ENCODE measurements around the gene RADX. TPM values are rescaled to one million over a fixed set of nuclear protein-coding genes. Genes with fewer than 3 reads are reported as not detected.

The RADX gene
- polyA plus RNA-seq, 3 donors = 0.05 TPM; not detected in 2

GRCh38 chrX:106716004-106716403, 104.2 kb downstream of the RADX start:
- H3K9me3 Mint-ChIP-seq = peaks cover 0 to 2% (median 0%) of the 10 kb centered on the region in 7 donors
- DNase-seq = no peak
- H3K27ac Mint-ChIP-seq = no peak overlapping the region

GRCh38 chrX:106716463-106716862, 104.7 kb downstream of the RADX start:
- H3K4me3 ChIP-seq (replicated peaks in 1 of 3; ENCODE audit: low read depth in 2 of 3, low read length in 3 of 3) = no peak overlapping the region
- no peak overlapping the region for H3K9ac ChIP-seq (ENCODE audit: insufficient read depth, low read length, poor library complexity, severe bottlenecking)
- H3K4me1 ChIP-seq (ENCODE audit: control insufficient read depth in 1 of 2, insufficient read depth in 2 of 2, low read length in 2 of 2) = no peaks in the 10 kb centered on the region
- no peak overlapping the region for H3K4me2 ChIP-seq (replicated peaks; ENCODE audit: extremely low read depth, low read length, poor library complexity, severe bottlenecking)
- DNase-seq = no peak
- Mint-ChIP-seq H3K27me3 (ENCODE audit: low read depth in 3 of 3) (peaks cover 0 to 2% (median 0%) of the 10 kb centered on the region in 3 donors), H3K27ac (no peak overlapping the region), H3K4me1 (no peaks in the 10 kb centered on the region), H3K4me3 (no peak overlapping the region), H3K36me3 (no peaks in the 10 kb centered on the region), H3K9me3 (peaks cover 0 to 2% (median 0%) of the 10 kb centered on the region in 7 donors)
- intact Hi-C loops (cut with micrococcal nuclease) = no loop called here
- H4K20me1 ChIP-seq (ENCODE audit: insufficient read depth, low read length) = no peaks in the 10 kb centered on the region
- TF ChIP-seq CTCF (IDR thresholded peaks at IDR 0.05) = no peak
- no peaks in the 10 kb centered on the region for H3K27me3 ChIP-seq (ENCODE audit: control insufficient read depth in 2 of 2, insufficient read depth in 2 of 2, low read length in 2 of 2)
- no CpG with 5 or more reads among the region's 1 CpG for WGBS (ENCODE audit: insufficient coverage)
- H3K36me3 ChIP-seq (replicated peaks in 1 of 2; ENCODE audit: control insufficient read depth in 1 of 2, insufficient read depth in 2 of 2, low read length in 2 of 2) = no peaks in the 10 kb centered on the region
- H2AFZ ChIP-seq (ENCODE audit: insufficient read depth, low read depth, low read length, poor library complexity, severe bottlenecking) = no peak overlapping the region
- no peak overlapping the region for H3K27ac ChIP-seq (ENCODE audit: low read depth in 1 of 2, low read length in 2 of 2)
- no peaks in the 10 kb centered on the region for H3K79me2 ChIP-seq (ENCODE audit: insufficient read depth, low read length)
- no peaks in the 10 kb centered on the region for H3K9me3 ChIP-seq (replicated peaks in 1 of 2; ENCODE audit: control insufficient read depth in 1 of 2, insufficient read depth in 1 of 2, low read length in 2 of 2)

More at GRCh38 chrX:106716004-106716403, 104.2 kb downstream of the RADX start:
- H3K4me3 ChIP-seq (replicated peaks in 1 of 3; ENCODE audit: low read depth in 2 of 3, low read length in 3 of 3) = no peak overlapping the region
- intact Hi-C loops (cut with micrococcal nuclease) = no loop called here
- H3K27ac ChIP-seq (ENCODE audit: low read depth in 1 of 2, low read length in 2 of 2) = no peak overlapping the region
- H3K9me3 ChIP-seq (replicated peaks in 1 of 2; ENCODE audit: control insufficient read depth in 1 of 2, insufficient read depth in 1 of 2, low read length in 2 of 2) = no peaks in the 10 kb centered on the region
- no peaks in the 10 kb centered on the region for H3K79me2 ChIP-seq (ENCODE audit: insufficient read depth, low read length)
- H3K27me3 ChIP-seq (ENCODE audit: control insufficient read depth in 2 of 2, insufficient read depth in 2 of 2, low read length in 2 of 2) = no peaks in the 10 kb centered on the region
- H3K9ac ChIP-seq (ENCODE audit: insufficient read depth, low read length, poor library complexity, severe bottlenecking) = no peak overlapping the region
- Mint-ChIP-seq H3K4me1 (no peaks in the 10 kb centered on the region), H3K27me3 (ENCODE audit: low read depth in 3 of 3) (peaks cover 0 to 2% (median 0%) of the 10 kb centered on the region in 3 donors), H3K4me3 (no peak overlapping the region), H3K36me3 (no peaks in the 10 kb centered on the region)
- TF ChIP-seq CTCF (IDR thresholded peaks at IDR 0.05) = no peak
- no peak overlapping the region for H3K4me2 ChIP-seq (replicated peaks; ENCODE audit: extremely low read depth, low read length, poor library complexity, severe bottlenecking)
- no peaks in the 10 kb centered on the region for H4K20me1 ChIP-seq (ENCODE audit: insufficient read depth, low read length)
- H2AFZ ChIP-seq (ENCODE audit: insufficient read depth, low read depth, low read length, poor library complexity, severe bottlenecking) = no peak overlapping the region
- no peaks in the 10 kb centered on the region for H3K4me1 ChIP-seq (ENCODE audit: control insufficient read depth in 1 of 2, insufficient read depth in 2 of 2, low read length in 2 of 2)
- WGBS (ENCODE audit: insufficient coverage) = no CpG with 5 or more reads among the region's 1 CpG
- H3K36me3 ChIP-seq (replicated peaks in 1 of 2; ENCODE audit: control insufficient read depth in 1 of 2, insufficient read depth in 2 of 2, low read length in 2 of 2) = no peaks in the 10 kb centered on the region

All from CD14-positive monocyte (primary cell).